ENCODE results near the gene METTL15.

GRCh38 chr11:28152743-28153142 lies 44.6 kb downstream of the METTL15 start:
- no peak for TF ChIP-seq EZH2phosphoT487 (IDR thresholded peaks at IDR 0.05; ENCODE audit: low read depth)
- no peak for TF ChIP-seq CTCF (IDR thresholded peaks at IDR 0.05; ENCODE audit: low read depth, low read length)
